HEK293 (cell line): ENCODE results near the gene CDKN2D.

Source experiments
- KLF16 ChIP-seq: fragments of 450-650 bp; formaldehyde crosslinking; IDR thresholded peaks from 2 replicates; pipeline ENCODE4 v1.5.1; 2017; ENCODE audit warnings: missing biosample characterization, missing genetic modification characterization
- SP2 ChIP-seq: fragments of 450-650 bp; formaldehyde crosslinking; IDR thresholded peaks from 2 replicates; pipeline ENCODE4 v1.5.1; 2016; ENCODE audit warnings: missing biosample characterization, missing genetic modification characterization
- ZBTB1 ChIP-seq: fragments of 450-650 bp; formaldehyde crosslinking; IDR thresholded peaks from 2 replicates; pipeline ENCODE4 v1.5.1; 2016; ENCODE audit warnings: missing biosample characterization, missing genetic modification characterization
- ZFP3 ChIP-seq: fragments of 450-650 bp; formaldehyde crosslinking; IDR thresholded peaks from 2 replicates; pipeline ENCODE4 v1.5.1; 2016; ENCODE audit warnings: low read depth, missing biosample characterization, missing genetic modification characterization
- ZNF223 ChIP-seq: fragments of 450-650 bp; formaldehyde crosslinking; IDR thresholded peaks from 2 replicates; pipeline ENCODE4 v1.5.1; 2016; ENCODE audit warnings: missing biosample characterization, missing genetic modification characterization
- ZNF274 ChIP-seq, 2 experiments: fragments of 200-500 bp in 1 of 2; fragments of 450-650 bp in 1 of 2; sonication (Bioruptor generic) in 1 of 2; formaldehyde crosslinking in 1 of 2; IDR thresholded peaks; 2 replicates each; pipeline versions ENCODE4 v1.5.1 to v1.6.1; 2014 to 2016; ENCODE audit warnings: borderline replicate concordance in 1 of 2, inconsistent platforms in 1 of 2, low read length in 1 of 2, missing biosample characterization in 1 of 2, missing genetic modification characterization in 1 of 2
- ZNF292 ChIP-seq: fragments of 450-650 bp; formaldehyde crosslinking; IDR thresholded peaks from 2 replicates; pipeline ENCODE4 v1.5.1; 2016; ENCODE audit warnings: low read depth, missing biosample characterization, missing genetic modification characterization, borderline replicate concordance
- ZNF335 ChIP-seq: fragments of 450-650 bp; formaldehyde crosslinking; conservative IDR thresholded peaks from 2 replicates; pipeline ENCODE4 v1.5.1; 2016; ENCODE audit warnings: missing biosample characterization, missing genetic modification characterization
- ZSCAN30 ChIP-seq: fragments of 450-650 bp; IDR thresholded peaks from 2 replicates; pipeline ENCODE4 v1.5.1; 2018; ENCODE audit warnings: missing biosample characterization, mild to moderate bottlenecking, missing genetic modification characterization, moderate library complexity
- TF ChIP-seq, protein P1 (sequence below): fragments of 450-650 bp; formaldehyde crosslinking; IDR thresholded peaks from 2 replicates; pipeline ENCODE4 v1.5.1; 2016; ENCODE audit warnings: missing biosample characterization, missing genetic modification characterization
- TF ChIP-seq, protein P2 (sequence below): fragments of 450-650 bp; formaldehyde crosslinking; IDR thresholded peaks from 2 replicates; pipeline ENCODE4 v1.5.1; 2016; ENCODE audit warnings: missing biosample characterization, missing genetic modification characterization
- TF ChIP-seq, protein P3 (sequence below): fragments of 450-650 bp; formaldehyde crosslinking; optimal IDR thresholded peaks from 2 replicates; pipeline ENCODE3; 2016; ENCODE audit warnings: missing biosample characterization, mild to moderate bottlenecking, missing genetic modification characterization
- TF ChIP-seq, protein P4 (sequence below): fragments of 450-650 bp; formaldehyde crosslinking; IDR thresholded peaks from 2 replicates; pipeline ENCODE4 v1.5.1; 2016; ENCODE audit warnings: missing biosample characterization, missing genetic modification characterization

DNA sequence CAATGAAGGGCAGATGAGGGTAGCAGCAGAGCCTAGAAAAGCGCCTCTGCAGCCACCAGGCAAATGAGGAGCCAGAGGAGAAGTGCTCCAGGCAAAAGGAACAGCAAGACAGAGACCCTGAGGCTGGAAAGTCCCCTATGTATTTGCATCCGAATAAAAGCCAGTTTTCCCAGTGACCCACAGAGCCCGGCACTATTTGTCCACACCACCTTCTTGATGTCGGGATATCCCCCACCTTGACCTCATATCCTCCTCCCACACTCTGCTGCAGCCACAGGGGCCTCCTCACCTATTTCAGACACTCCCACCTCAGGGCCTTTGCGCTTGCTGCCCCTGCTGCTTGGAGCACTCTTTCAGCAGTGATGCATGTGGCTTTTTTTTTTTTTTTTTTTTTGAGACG lies 18.4 kb downstream of the CDKN2D start:
- no peak for TF ChIP-seq ZSCAN30 (tag by site-specific recombination)
- no peak for TF ChIP-seq ZNF274 (IDR thresholded peaks at IDR 0.05; ENCODE audit: low read length)
- TF ChIP-seq ZNF274 (tag by site-specific recombination; IDR thresholded peaks at IDR 0.05; ENCODE audit: borderline replicate concordance) = no peak
- no peak for TF ChIP-seq ZBTB1
- TF ChIP-seq, protein P1, sequence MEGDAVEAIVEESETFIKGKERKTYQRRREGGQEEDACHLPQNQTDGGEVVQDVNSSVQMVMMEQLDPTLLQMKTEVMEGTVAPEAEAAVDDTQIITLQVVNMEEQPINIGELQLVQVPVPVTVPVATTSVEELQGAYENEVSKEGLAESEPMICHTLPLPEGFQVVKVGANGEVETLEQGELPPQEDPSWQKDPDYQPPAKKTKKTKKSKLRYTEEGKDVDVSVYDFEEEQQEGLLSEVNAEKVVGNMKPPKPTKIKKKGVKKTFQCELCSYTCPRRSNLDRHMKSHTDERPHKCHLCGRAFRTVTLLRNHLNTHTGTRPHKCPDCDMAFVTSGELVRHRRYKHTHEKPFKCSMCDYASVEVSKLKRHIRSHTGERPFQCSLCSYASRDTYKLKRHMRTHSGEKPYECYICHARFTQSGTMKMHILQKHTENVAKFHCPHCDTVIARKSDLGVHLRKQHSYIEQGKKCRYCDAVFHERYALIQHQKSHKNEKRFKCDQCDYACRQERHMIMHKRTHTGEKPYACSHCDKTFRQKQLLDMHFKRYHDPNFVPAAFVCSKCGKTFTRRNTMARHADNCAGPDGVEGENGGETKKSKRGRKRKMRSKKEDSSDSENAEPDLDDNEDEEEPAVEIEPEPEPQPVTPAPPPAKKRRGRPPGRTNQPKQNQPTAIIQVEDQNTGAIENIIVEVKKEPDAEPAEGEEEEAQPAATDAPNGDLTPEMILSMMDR = no peak
- TF ChIP-seq ZFP3 (tag by site-specific recombination) = no peak
- TF ChIP-seq SP2 (tag by site-specific recombination) = no peak
- TF ChIP-seq, protein P2, sequence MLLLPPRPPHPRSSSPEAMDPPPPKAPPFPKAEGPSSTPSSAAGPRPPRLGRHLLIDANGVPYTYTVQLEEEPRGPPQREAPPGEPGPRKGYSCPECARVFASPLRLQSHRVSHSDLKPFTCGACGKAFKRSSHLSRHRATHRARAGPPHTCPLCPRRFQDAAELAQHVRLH (tag by site-specific recombination) = no peak
- TF ChIP-seq ZNF223 (tag by site-specific recombination) = no peak
- no peak for TF ChIP-seq ZNF335 (tag by site-specific recombination)
- TF ChIP-seq, protein P3, sequence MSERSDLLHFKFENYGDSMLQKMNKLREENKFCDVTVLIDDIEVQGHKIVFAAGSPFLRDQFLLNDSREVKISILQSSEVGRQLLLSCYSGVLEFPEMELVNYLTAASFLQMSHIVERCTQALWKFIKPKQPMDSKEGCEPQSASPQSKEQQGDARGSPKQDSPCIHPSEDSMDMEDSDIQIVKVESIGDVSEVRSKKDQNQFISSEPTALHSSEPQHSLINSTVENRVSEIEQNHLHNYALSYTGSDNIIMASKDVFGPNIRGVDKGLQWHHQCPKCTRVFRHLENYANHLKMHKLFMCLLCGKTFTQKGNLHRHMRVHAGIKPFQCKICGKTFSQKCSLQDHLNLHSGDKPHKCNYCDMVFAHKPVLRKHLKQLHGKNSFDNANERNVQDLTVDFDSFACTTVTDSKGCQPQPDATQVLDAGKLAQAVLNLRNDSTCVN (tag by site-specific recombination) = no peak
- no peak for TF ChIP-seq ZNF292 (tag by site-specific recombination)
- TF ChIP-seq, protein P4, sequence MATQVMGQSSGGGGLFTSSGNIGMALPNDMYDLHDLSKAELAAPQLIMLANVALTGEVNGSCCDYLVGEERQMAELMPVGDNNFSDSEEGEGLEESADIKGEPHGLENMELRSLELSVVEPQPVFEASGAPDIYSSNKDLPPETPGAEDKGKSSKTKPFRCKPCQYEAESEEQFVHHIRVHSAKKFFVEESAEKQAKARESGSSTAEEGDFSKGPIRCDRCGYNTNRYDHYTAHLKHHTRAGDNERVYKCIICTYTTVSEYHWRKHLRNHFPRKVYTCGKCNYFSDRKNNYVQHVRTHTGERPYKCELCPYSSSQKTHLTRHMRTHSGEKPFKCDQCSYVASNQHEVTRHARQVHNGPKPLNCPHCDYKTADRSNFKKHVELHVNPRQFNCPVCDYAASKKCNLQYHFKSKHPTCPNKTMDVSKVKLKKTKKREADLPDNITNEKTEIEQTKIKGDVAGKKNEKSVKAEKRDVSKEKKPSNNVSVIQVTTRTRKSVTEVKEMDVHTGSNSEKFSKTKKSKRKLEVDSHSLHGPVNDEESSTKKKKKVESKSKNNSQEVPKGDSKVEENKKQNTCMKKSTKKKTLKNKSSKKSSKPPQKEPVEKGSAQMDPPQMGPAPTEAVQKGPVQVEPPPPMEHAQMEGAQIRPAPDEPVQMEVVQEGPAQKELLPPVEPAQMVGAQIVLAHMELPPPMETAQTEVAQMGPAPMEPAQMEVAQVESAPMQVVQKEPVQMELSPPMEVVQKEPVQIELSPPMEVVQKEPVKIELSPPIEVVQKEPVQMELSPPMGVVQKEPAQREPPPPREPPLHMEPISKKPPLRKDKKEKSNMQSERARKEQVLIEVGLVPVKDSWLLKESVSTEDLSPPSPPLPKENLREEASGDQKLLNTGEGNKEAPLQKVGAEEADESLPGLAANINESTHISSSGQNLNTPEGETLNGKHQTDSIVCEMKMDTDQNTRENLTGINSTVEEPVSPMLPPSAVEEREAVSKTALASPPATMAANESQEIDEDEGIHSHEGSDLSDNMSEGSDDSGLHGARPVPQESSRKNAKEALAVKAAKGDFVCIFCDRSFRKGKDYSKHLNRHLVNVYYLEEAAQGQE = no peak
- TF ChIP-seq KLF16 = no peak
